Hepatocyte (in vitro differentiated cells): ENCODE measurements around the gene PTPN1. TPM values are rescaled to one million over a fixed set of nuclear protein-coding genes. Genes with fewer than 3 reads are reported as not detected.
"Not testable (repeated sequence)": the region's sequence is repeated elsewhere in the genome, so short reads cannot be mapped to it uniquely, and the experiment has no call there.

Experiments used
- DNase-seq: peaks from one replicate; pipeline ENCODE4 v3.0.0-alpha.2; 2016; ENCODE audit warnings: low spot score
- H2AFZ ChIP-seq: fragments of 200-600 bp; sonication (generic); 2 replicates; pipeline ENCODE4 v1.6.0; 2016; ENCODE audit warnings: antibody characterized with exemption, mild to moderate bottlenecking
- H3K27ac ChIP-seq: fragments of 200-600 bp; sonication (generic); 2 replicates; pipeline ENCODE4 v1.5.1; 2016; ENCODE audit warnings: mild to moderate bottlenecking
- H3K27me3 ChIP-seq: fragments of 200-600 bp; sonication (generic); 2 replicates; pipeline ENCODE4 v1.6.1; 2016
- H3K36me3 ChIP-seq: fragments of 200-600 bp; sonication (generic); replicated peaks from 2 replicates; pipeline ENCODE4 v1.5.1; 2016; ENCODE audit warnings: low read depth; ENCODE audit not compliant: insufficient read depth
- H3K4me1 ChIP-seq: fragments of 200-600 bp; sonication (generic); 2 replicates; pipeline ENCODE4 v1.5.1; 2016; ENCODE audit warnings: mild to moderate bottlenecking, moderate library complexity; ENCODE audit not compliant: insufficient read depth
- H3K4me2 ChIP-seq: fragments of 200-600 bp; sonication (generic); 2 replicates; pipeline ENCODE4 v1.6.0; 2016
- H3K4me3 ChIP-seq: fragments of 200-600 bp; sonication (generic); 2 replicates; pipeline ENCODE4 v1.5.1; 2016; ENCODE audit warnings: mild to moderate bottlenecking
- H3K79me2 ChIP-seq: fragments of 200-600 bp; sonication (generic); 2 replicates; pipeline ENCODE4 v1.6.0; 2017; ENCODE audit warnings: mild to moderate bottlenecking
- H3K9me2 ChIP-seq: fragments of 200-600 bp; sonication (generic); replicated peaks from 2 replicates; pipeline ENCODE4 v1.6.0; 2017; ENCODE audit warnings: mild to moderate bottlenecking; ENCODE audit not compliant: insufficient read depth
- H3K9me3 ChIP-seq: fragments of 200-600 bp; sonication (generic); 2 replicates; pipeline ENCODE4 v1.5.1; 2016; ENCODE audit warnings: low read depth, mild to moderate bottlenecking
- H4K20me1 ChIP-seq: fragments of 200-600 bp; sonication (generic); 2 replicates; pipeline ENCODE4 v1.6.0; 2016; ENCODE audit warnings: mild to moderate bottlenecking; ENCODE audit not compliant: insufficient read depth, poor library complexity, severe bottlenecking
- CTCF ChIP-seq: fragments of 200-600 bp; sonication (generic); IDR thresholded peaks from 2 replicates; pipeline ENCODE4 v1.5.1; 2016; ENCODE audit warnings: antibody characterized with exemption, mild to moderate bottlenecking; ENCODE audit not compliant: poor library complexity
- EZH2 ChIP-seq: fragments of 200-600 bp; sonication (generic); IDR thresholded peaks from 2 replicates; pipeline ENCODE4 v1.6.1; 2016; ENCODE audit warnings: antibody characterized with exemption, mild to moderate bottlenecking, borderline replicate concordance
- EZH2phosphoT487 ChIP-seq: fragments of 200-600 bp; sonication (generic); IDR thresholded peaks from one replicate; pipeline ENCODE4 v1.6.1; 2018; ENCODE audit warnings: antibody characterized with exemption, mild to moderate bottlenecking, low read depth, moderate library complexity; ENCODE audit not compliant: unreplicated experiment, severe bottlenecking
- WGBS: methylation state at CpG from one replicate; pipeline ENCODE4 v1.1.6; 2016; ENCODE audit warnings: low lambda C conversion rate; ENCODE audit errors: missing lambda C conversion rate; 5-methylcytosine and 5-hydroxymethylcytosine counted together
- polyA plus RNA-seq: library from polyadenylated mRNA; unstranded; fragments of >200 nt; fragmentation: Nextera tagmentation; extraction: Ambion mirVana; gene quantifications from 2 replicates; pipeline ENCODE4 v1.2.1, GENCODE V29; 2016
- total RNA-seq: library from RNA; depleted of rRNA; stranded (reverse); fragments of >200 nt; gene quantifications from 2 replicates; pipeline ENCODE4 v1.2.3, GENCODE V29; 2014

PTPN1 gene
- total and polyA plus RNA-seq, 2 experiments from 2014 or later, result 22.0 to 32.1 TPM

- Histone ChIP-seq H4K20me1 (peaks cover 9% of the 10 kb centered on the region), H3K4me3 (no peak overlapping the region), H3K27ac (peak overlapping the region; percentile 53), H3K36me3 (no peaks in the 10 kb centered on the region), H3K27me3 (no peaks in the 10 kb centered on the region), H2AFZ (no peak overlapping the region), H3K9me3 (no peaks in the 10 kb centered on the region), H3K79me2 (peaks cover 92% of the 10 kb centered on the region), H3K4me1 (peaks cover 20% of the 10 kb centered on the region), H3K9me2 (no peaks in the 10 kb centered on the region), H3K4me2 (peak overlapping the region; percentile 7)
- DNase-seq, result no peak
- 71% methylated on average over 7 of the region's 7 CpGs for WGBS
- TF ChIP-seq EZH2phosphoT487, result no peak
- TF ChIP-seq EZH2, result no peak
- no peak for TF ChIP-seq CTCF
These were observed 27.5 kb downstream of the PTPN1 start for GRCh38 chr20:50537546-50538201.

- Histone ChIP-seq H3K27ac (peak overlapping the region; percentile 53), H3K9me3 (no peaks in the 10 kb centered on the region), H2AFZ (no peak overlapping the region), H3K9me2 (no peaks in the 10 kb centered on the region), H4K20me1 (peaks cover 6% of the 10 kb centered on the region), H3K79me2 (peaks cover 92% of the 10 kb centered on the region), H3K4me3 (no peak overlapping the region), H3K4me2 (peak overlapping the region; percentile 7), H3K27me3 (no peaks in the 10 kb centered on the region), H3K4me1 (peaks cover 20% of the 10 kb centered on the region), H3K36me3 (no peaks in the 10 kb centered on the region)
- DNase-seq, result no peak
- 32% methylated on average over 4 of the region's 4 CpGs for WGBS
- no peak for TF ChIP-seq CTCF
- TF ChIP-seq EZH2phosphoT487, result no peak
- no peak for TF ChIP-seq EZH2
These were observed 28.1 kb downstream of the PTPN1 start for GRCh38 chr20:50538276-50538675.

DNA sequence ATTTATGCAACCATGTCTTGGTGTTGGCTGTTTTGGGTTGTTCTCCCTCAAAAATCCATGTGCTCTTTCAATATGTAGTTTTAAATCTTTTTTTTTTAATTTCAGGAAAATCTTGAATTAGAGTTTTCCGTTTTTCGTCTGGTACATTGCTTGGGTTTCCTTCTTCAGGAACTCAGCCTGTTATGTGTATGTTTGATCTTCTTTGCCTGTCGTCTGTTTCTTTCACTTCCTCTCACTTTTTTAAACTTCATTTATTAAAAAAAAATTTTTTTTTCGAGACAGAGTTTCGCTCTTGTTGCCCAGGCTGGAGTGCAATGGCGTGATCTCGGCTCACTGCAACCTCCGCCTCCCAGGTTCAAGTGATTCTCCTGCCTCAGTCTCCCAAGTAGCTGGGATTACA, 29.6 kb downstream of the PTPN1 start:
- not testable (repeated sequence) for DNase-seq, H3K4me2 ChIP-seq, H3K9me3 ChIP-seq, H4K20me1 ChIP-seq, H3K36me3 ChIP-seq, H3K4me3 ChIP-seq, H3K9me2 ChIP-seq, H2AFZ ChIP-seq, H3K27ac ChIP-seq, H3K27me3 ChIP-seq
- Histone ChIP-seq H3K4me1 (peaks cover 20% of the 10 kb centered on the region), H3K79me2 (peaks cover 92% of the 10 kb centered on the region)
- 99% methylated on average over 8 of the region's 8 CpGs for WGBS

DNA sequence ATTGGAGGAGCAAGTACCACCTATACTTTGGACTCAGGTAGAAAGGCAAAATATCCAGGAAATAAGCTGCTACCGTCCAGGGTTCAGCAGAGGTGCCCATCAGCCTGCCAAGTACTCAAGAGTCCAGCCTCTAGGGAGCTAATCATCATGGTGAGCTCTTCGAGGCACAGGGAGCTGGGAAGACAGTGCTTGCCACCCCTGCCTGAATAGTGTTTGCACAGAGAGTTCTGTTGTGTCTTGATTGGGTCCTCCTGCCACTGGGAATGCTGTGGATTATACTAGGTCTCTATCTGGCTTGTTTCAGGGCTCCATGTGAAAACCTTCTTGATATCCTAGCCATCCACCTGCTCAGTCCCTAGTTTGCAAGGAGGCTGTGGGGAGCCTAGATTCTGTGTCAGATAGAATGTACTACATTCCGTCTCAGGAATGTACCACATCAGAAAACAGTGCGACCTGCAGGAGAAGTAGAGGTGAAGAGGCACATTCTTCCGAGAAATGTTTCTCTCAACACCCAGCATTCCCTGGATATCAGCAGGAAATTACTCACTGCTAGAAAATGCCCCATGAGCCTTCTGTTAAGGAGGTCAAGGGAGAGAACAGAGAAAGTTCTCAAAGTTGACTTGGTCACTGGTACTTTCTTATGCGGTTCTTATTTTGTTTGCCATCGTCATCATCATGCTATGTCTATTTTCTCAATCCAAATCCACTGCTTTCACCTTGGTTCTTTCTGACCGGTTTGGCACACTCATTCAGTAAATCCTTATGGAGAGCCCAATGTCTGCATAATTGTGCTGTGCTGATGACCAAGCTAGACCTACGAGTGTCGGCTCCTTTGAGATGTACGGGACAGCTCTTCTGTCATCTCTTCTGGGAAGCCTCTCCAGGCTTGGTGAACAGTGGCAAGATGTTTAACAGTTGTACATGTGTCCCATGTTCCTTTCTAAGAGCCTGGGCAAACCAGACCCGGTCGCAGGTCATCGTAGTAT, 30.7 kb downstream of the PTPN1 start:
- Histone ChIP-seq H3K79me2 (peaks cover 92% of the 10 kb centered on the region), H3K27me3 (no peaks in the 10 kb centered on the region), H3K9me2 (no peaks in the 10 kb centered on the region), H3K36me3 (no peaks in the 10 kb centered on the region), H3K9me3 (no peaks in the 10 kb centered on the region), H2AFZ (no peak overlapping the region), H4K20me1 (peaks cover 3% of the 10 kb centered on the region), H3K4me3 (no peak overlapping the region), H3K4me1 (peaks cover 13% of the 10 kb centered on the region), H3K4me2 (peak overlapping the region; percentile 36), H3K27ac (peak overlapping the region; percentile 75)
- 84% methylated on average over 14 of the region's 14 CpGs for WGBS
- TF ChIP-seq EZH2phosphoT487, result no peak
- peak; percentile 6 for TF ChIP-seq CTCF
- DNase-seq, result peak; percentile 43
